A172 (cell line): ENCODE results near the gene RELA. TPM values are rescaled to one million over a fixed set of nuclear protein-coding genes. Genes with fewer than 3 reads are reported as not detected.
"Not testable (repeated sequence)": the region's sequence is repeated elsewhere in the genome, so short reads cannot be mapped to it uniquely, and the experiment has no call there.

ENCODE experiments used
- DNase-seq: peaks from one replicate; pipeline ENCODE4 v3.0.0-alpha.2; 2015; ENCODE audit warnings: low spot score
- total RNA-seq: library from RNA; depleted of rRNA; stranded (reverse); fragments of >200 nt; shearing (Covaris generic); gene quantifications from 2 replicates; pipeline ENCODE4 v1.2.3, GENCODE V29; 2014

The RELA gene
- total RNA-seq, 1 experiment from 2014 or later = 24.9 TPM

- DNase-seq = no peak
Observed at GRCh38 chr11:65649656-65650546, 12.8 kb downstream of the RELA start.

GRCh38 chr11:65648997-65649493 is 13.7 kb downstream of the RELA start:
- DNase-seq = no peak

- DNase-seq = no peak
Observed at GRCh38 chr11:65646958-65647701, 15.6 kb downstream of the RELA start.

- DNase-seq = no peak
Observed at GRCh38 chr11:65646288-65646957, 16.3 kb downstream of the RELA start.

- DNase-seq = peak; percentile 46
Observed at GRCh38 chr11:65645710-65646109, 17.0 kb downstream of the RELA start.

GRCh38 chr11:65644837-65645236 is 17.9 kb downstream of the RELA start:
- no peak for DNase-seq

- peak; percentile 58 for DNase-seq
Observed at GRCh38 chr11:65643971-65644370, 18.7 kb downstream of the RELA start.

- no peak for DNase-seq
Observed at GRCh38 chr11:65642014-65642671, 20.6 kb downstream of the RELA start.

GRCh38 chr11:65641297-65642013 is 21.3 kb downstream of the RELA start:
- DNase-seq = no peak

- DNase-seq = no peak
Observed at GRCh38 chr11:65640483-65641296, 22.0 kb downstream of the RELA start.

- no peak for DNase-seq
Observed at GRCh38 chr11:65639623-65640482, 22.9 kb downstream of the RELA start.

- DNase-seq = not testable (repeated sequence)
Observed at GRCh38 chr11:65639228-65639597, 23.5 kb downstream of the RELA start.

- peak; percentile 90 for DNase-seq
Observed at GRCh38 chr11:65637794-65638419, 24.8 kb downstream of the RELA start, which contains the start of gene SIPA1. Gene SIPA1 (plus strand): TSS chr11:65638101. CDS start chr11:65640922, 2,821 bp downstream.

- DNase-seq = no peak
Observed at GRCh38 chr11:65637032-65637557, 25.6 kb downstream of the RELA start.

- DNase-seq = no peak
Observed at GRCh38 chr11:65636108-65637031, 26.3 kb downstream of the RELA start.

GRCh38 chr11:65634905-65635731 is 27.6 kb downstream of the RELA start:
- no peak for DNase-seq
